ENCODE measurements around the gene SDC4. TPM values are rescaled to one million over a fixed set of nuclear protein-coding genes. Genes with fewer than 3 reads are reported as not detected.

Gene SDC4
- total and polyA plus RNA-seq, 9 of the 15 experiments (the other 6 are each of a cell fraction or from before 2014, with no cell fraction given), result 2.1 to 10.7 (median 6.3) TPM

DNA sequence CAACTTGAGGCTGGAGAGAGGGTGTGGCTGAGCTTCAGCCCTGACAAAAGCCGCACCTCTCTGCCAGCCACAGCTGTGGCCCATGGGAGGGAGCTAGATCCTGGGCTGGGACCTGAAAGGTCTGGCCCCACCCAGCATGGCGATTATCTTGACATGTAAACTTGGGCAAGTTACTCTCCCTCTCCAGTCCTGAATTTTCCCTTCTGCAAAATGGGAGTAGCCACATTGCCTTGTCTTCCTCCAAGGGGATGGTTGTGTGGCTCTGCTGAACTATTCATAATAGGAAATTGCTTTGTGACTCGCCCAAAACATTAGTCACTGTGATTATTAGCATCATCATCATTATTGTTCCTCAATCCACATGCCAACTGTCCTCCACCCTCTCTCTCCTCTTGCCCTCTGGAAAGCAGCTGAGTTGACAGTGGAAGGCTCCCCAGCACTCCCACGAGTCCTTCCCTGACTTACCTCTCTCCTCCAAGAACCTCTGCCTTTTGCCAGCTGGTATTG lies 64.6 kb downstream of the SDC4 start:
- WGBS (ENCODE audit: insufficient coverage, low coverage, missing lambda C conversion rate), result 0% methylated on average over 4 of the region's 4 CpGs
- H3K9ac ChIP-seq (ENCODE audit: insufficient read depth in 1 of 2, low read depth in 2 of 2, low read length in 2 of 2), result no peak overlapping the region
- TF ChIP-seq ZNF316 (IDR thresholded peaks at IDR 0.05), result peak; percentile 45; the same call in 1 of the 2 replicates
- TF ChIP-seq CCNT2 (IDR thresholded peaks at IDR 0.05; ENCODE audit: borderline replicate concordance, extremely low read depth, insufficient read length, low read depth, low read length), result no peak
- H3K4me1 ChIP-seq (replicated peaks in 1 of 2; ENCODE audit: control insufficient read depth in 2 of 2, insufficient read depth in 2 of 2, low read length in 2 of 2), result no peaks in the 10 kb centered on the region
- FAIRE-seq (no peak), ATAC-seq (0 out of 3 replicates have a peak, but pooled peaks have one; percentile 32), DNase-seq (ENCODE audit: extremely low read depth in 1 of 4, low spot score in 3 of 4) (no peak)
- BruUV-seq (replicated peaks), result no TSS peak
- H4K20me1 ChIP-seq (replicated peaks; ENCODE audit: control insufficient read depth, insufficient read depth, low read length), result no peaks in the 10 kb centered on the region
- in situ Hi-C loops (cut with MboI), result no loop called here
- H3K9me3 ChIP-seq (replicated peaks; ENCODE audit: control insufficient read depth, insufficient read depth, low read depth, low read length), result no peaks in the 10 kb centered on the region
- ChIA-PET POLR2A (no interaction called here), CTCF (ENCODE audit: low intra/inter-chr PET ratio) (no interaction called here)
- intact Hi-C loops (cut with micrococcal nuclease), result no loop called here
- H3K36me3 ChIP-seq (ENCODE audit: control insufficient read depth, insufficient read depth, low read length), result no peaks in the 10 kb centered on the region
- H3K4me2 ChIP-seq (ENCODE audit: insufficient read depth, low read length), result no peak overlapping the region
- H2AFZ ChIP-seq (ENCODE audit: low read depth, low read length), result no peak overlapping the region
- H3K27me3 ChIP-seq (ENCODE audit: control insufficient read depth in 2 of 2, insufficient read depth in 2 of 2, low read length in 2 of 2), result peaks cover 9 to 42% of the 10 kb centered on the region in 2 experiments; a peak in 4 of 5 replicates
- no peak overlapping the region for H3K27ac ChIP-seq (ENCODE audit: extremely low read depth, low read depth, low read length)
- H3K9me1 ChIP-seq (ENCODE audit: control insufficient read depth, insufficient read depth, low read length), result peaks cover 3% of the 10 kb centered on the region
- no peaks in the 10 kb centered on the region for H3K79me2 ChIP-seq (ENCODE audit: control insufficient read depth, insufficient read depth, low read length)
- no peak overlapping the region for H3K4me3 ChIP-seq

DNA sequence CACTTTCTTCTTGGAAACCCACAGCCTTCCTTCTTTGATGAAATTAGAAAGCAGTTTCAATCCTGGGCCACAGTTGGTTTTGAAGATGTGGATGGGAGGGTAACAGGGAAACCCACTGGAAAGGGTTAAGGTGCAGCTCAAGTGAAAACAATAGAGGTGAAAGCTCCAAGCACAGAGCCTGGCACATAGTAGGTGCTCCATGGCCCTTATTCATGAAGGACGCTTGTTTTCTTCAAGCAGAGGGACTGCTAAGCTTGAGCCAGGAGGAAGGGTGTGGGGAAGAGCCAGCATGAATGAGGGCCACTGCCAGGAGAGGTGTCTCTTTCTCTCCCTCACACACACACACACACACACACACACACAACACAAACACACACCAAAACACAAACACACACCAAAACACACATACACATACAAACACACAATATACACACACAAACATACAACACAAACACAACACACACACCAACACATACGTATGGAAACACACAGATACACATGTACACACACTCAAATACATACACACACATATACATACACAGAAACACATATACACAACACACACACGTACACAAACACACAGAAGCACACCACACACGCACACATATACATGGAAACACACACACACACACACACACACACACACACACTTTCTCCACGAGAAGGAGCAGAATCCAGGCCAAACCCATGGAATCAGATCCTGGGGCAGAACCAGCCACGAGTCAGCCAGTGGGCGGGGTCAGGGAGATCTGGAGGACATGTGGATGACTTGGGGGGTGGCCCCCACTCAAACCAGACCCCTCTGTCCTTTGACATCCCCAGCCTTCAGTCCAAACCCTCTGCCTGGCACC lies 65.3 kb downstream of the SDC4 start:
- BruUV-seq (replicated peaks), result no TSS peak
- FAIRE-seq, result peak; percentile 74
- no peaks in the 10 kb centered on the region for H3K4me1 ChIP-seq (replicated peaks in 1 of 2; ENCODE audit: control insufficient read depth in 2 of 2, insufficient read depth in 2 of 2, low read length in 2 of 2)
- H3K9ac ChIP-seq (ENCODE audit: insufficient read depth in 1 of 2, low read depth in 2 of 2, low read length in 2 of 2), result no peak overlapping the region
- WGBS (ENCODE audit: insufficient coverage, low coverage, missing lambda C conversion rate), result 2% methylated on average over 7 of the region's 7 CpGs
- intact Hi-C loops (cut with micrococcal nuclease) (no loop called here), in situ Hi-C loops (cut with MboI) (no loop called here)
- H2AFZ ChIP-seq (ENCODE audit: low read depth, low read length), result no peak overlapping the region
- no peak overlapping the region for H3K4me3 ChIP-seq
- peaks cover 5 to 38% of the 10 kb centered on the region in 2 experiments; a peak in 2 of 5 replicates for H3K27me3 ChIP-seq (ENCODE audit: control insufficient read depth in 2 of 2, insufficient read depth in 2 of 2, low read length in 2 of 2)
- H3K27ac ChIP-seq (ENCODE audit: extremely low read depth, low read depth, low read length), result no peak overlapping the region
- no peaks in the 10 kb centered on the region for H3K79me2 ChIP-seq (ENCODE audit: control insufficient read depth, insufficient read depth, low read length)
- H3K4me2 ChIP-seq (ENCODE audit: insufficient read depth, low read length), result no peak overlapping the region
- H4K20me1 ChIP-seq (replicated peaks; ENCODE audit: control insufficient read depth, insufficient read depth, low read length), result no peaks in the 10 kb centered on the region
- DNase-seq (ENCODE audit: extremely low read depth in 1 of 4, low spot score in 3 of 4), result peak in 1 of 4 experiments; percentile 11
- ATAC-seq, result no peak
- ChIA-PET POLR2A (no interaction called here), CTCF (ENCODE audit: low intra/inter-chr PET ratio) (no interaction called here)
- H3K9me1 ChIP-seq (ENCODE audit: control insufficient read depth, insufficient read depth, low read length), result peaks cover 3% of the 10 kb centered on the region
- H3K36me3 ChIP-seq (ENCODE audit: control insufficient read depth, insufficient read depth, low read length), result no peaks in the 10 kb centered on the region
- H3K9me3 ChIP-seq (replicated peaks; ENCODE audit: control insufficient read depth, insufficient read depth, low read depth, low read length), result no peaks in the 10 kb centered on the region
- TF ChIP-seq ZKSCAN1 (IDR thresholded peaks at IDR 0.05; ENCODE audit: low read depth, low read length), result peak; percentile 75; the same call in 1 of the 2 replicates
- TF ChIP-seq, protein P1, sequence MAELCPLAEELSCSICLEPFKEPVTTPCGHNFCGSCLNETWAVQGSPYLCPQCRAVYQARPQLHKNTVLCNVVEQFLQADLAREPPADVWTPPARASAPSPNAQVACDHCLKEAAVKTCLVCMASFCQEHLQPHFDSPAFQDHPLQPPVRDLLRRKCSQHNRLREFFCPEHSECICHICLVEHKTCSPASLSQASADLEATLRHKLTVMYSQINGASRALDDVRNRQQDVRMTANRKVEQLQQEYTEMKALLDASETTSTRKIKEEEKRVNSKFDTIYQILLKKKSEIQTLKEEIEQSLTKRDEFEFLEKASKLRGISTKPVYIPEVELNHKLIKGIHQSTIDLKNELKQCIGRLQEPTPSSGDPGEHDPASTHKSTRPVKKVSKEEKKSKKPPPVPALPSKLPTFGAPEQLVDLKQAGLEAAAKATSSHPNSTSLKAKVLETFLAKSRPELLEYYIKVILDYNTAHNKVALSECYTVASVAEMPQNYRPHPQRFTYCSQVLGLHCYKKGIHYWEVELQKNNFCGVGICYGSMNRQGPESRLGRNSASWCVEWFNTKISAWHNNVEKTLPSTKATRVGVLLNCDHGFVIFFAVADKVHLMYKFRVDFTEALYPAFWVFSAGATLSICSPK (IDR thresholded peaks at IDR 0.05; ENCODE audit: borderline replicate concordance), result no peak
- TF ChIP-seq, protein P2, sequence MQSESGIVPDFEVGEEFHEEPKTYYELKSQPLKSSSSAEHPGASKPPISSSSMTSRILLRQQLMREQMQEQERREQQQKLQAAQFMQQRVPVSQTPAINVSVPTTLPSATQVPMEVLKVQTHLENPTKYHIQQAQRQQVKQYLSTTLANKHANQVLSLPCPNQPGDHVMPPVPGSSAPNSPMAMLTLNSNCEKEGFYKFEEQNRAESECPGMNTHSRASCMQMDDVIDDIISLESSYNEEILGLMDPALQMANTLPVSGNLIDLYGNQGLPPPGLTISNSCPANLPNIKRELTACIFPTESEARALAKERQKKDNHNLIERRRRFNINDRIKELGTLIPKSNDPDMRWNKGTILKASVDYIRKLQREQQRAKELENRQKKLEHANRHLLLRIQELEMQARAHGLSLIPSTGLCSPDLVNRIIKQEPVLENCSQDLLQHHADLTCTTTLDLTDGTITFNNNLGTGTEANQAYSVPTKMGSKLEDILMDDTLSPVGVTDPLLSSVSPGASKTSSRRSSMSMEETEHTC (IDR thresholded peaks at IDR 0.05), result no peak
- TF ChIP-seq, protein P3, sequence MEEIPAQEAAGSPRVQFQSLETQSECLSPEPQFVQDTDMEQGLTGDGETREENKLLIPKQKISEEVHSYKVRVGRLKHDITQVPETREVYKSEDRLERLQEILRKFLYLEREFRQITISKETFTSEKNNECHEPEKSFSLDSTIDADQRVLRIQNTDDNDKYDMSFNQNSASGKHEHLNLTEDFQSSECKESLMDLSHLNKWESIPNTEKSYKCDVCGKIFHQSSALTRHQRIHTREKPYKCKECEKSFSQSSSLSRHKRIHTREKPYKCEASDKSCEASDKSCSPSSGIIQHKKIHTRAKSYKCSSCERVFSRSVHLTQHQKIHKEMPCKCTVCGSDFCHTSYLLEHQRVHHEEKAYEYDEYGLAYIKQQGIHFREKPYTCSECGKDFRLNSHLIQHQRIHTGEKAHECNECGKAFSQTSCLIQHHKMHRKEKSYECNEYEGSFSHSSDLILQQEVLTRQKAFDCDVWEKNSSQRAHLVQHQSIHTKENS (CRISPR knock-in tag; IDR thresholded peaks at IDR 0.05), result no peak
- no peak for TF ChIP-seq KLF16 (IDR thresholded peaks at IDR 0.05)
- TF ChIP-seq DNMT1 (IDR thresholded peaks at IDR 0.05), result no peak
- TF ChIP-seq PHB2 (IDR thresholded peaks at IDR 0.05; ENCODE audit: low read depth), result no peak
- TF ChIP-seq HDAC3 (IDR thresholded peaks at IDR 0.05; ENCODE audit: borderline replicate concordance, partially characterized antibody), result no peak
- TF ChIP-seq ZNF316 (IDR thresholded peaks at IDR 0.05), result no peak

Data from K562 (cell line).